Activated T-helper 2 cell treated with anti-CD3 and anti-CD28 coated beads, Interferon-gamma antibody, Interleukin-2, Interleukin-4, amounts not matched to agents 10 μg/mL and 5 μg/mL and 100 μg/mL, durations not matched to agents 14 hours and 24 hours and 36 hours (primary cell): ENCODE measurements around the gene FKBP8. TPM values are rescaled to one million over a fixed set of nuclear protein-coding genes. Genes with fewer than 3 reads are reported as not detected.

Experiments used
- DNase-seq: peaks from one replicate; pipeline ENCODE4 v3.0.0; 2021; ENCODE audit warnings: low spot score
- H3K27ac Mint-ChIP-seq: one replicate; pipeline ENCODE4 v1.8.0; 2021; ENCODE audit warnings: mixed read lengths
- H3K27me3 Mint-ChIP-seq: one replicate; pipeline ENCODE4 v1.8.0; 2021; ENCODE audit warnings: low read depth, mixed read lengths
- H3K36me3 Mint-ChIP-seq: one replicate; pipeline ENCODE4 v1.8.0; 2021; ENCODE audit warnings: low read depth, mixed read lengths
- H3K4me1 Mint-ChIP-seq: one replicate; pipeline ENCODE4 v1.8.0; 2021; ENCODE audit warnings: low read depth, mixed read lengths
- H3K4me3 Mint-ChIP-seq: one replicate; pipeline ENCODE4 v1.8.0; 2021; ENCODE audit warnings: low read depth, mild to moderate bottlenecking, moderate library complexity, mixed read lengths
- H3K9me3 Mint-ChIP-seq: one replicate; pipeline ENCODE4 v1.8.0; 2021; ENCODE audit warnings: mixed read lengths
- intact Hi-C: fragments of 100-400 bp; cut with micrococcal nuclease; formaldehyde crosslinking; loops from one replicate; pipeline ENCODE4 v1.15.1; 2023
- total RNA-seq: library from RNA; stranded (reverse); gene quantifications from 2 replicates; pipeline ENCODE4 v1.2.3, GENCODE V29; 2022

FKBP8 gene
- total RNA-seq, 1 donor from 2014 or later: 196 TPM

DNA sequence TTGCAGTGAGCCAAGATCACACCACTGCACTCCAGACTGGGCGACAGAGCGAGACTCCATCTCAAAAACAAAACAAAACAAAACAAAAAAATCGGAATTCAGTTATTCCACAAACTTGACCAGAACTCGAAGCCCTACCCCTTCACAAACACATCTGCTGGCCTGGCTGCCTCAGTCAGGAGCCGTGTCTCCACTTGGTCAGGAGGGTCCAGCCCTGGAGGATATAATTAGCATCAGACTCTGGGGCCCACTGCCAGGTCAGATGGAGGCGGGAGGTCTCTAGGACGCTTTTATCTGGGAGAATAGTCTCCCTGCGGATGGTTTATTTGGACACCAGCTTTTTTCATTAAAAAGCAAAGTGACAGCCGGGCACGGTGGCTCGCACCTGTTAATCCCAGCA, 29.5 kb downstream of the FKBP8 start:
- intact Hi-C loops: no loop called here
- peaks cover 2% of the 10 kb centered on the region for H3K36me3 Mint-ChIP-seq
- H3K27ac Mint-ChIP-seq: no peak overlapping the region
- no peak for DNase-seq
- no peaks in the 10 kb centered on the region for H3K9me3 Mint-ChIP-seq
- peaks cover 8% of the 10 kb centered on the region for H3K4me1 Mint-ChIP-seq
- no peak overlapping the region for H3K4me3 Mint-ChIP-seq
- H3K27me3 Mint-ChIP-seq: no peaks in the 10 kb centered on the region

DNA sequence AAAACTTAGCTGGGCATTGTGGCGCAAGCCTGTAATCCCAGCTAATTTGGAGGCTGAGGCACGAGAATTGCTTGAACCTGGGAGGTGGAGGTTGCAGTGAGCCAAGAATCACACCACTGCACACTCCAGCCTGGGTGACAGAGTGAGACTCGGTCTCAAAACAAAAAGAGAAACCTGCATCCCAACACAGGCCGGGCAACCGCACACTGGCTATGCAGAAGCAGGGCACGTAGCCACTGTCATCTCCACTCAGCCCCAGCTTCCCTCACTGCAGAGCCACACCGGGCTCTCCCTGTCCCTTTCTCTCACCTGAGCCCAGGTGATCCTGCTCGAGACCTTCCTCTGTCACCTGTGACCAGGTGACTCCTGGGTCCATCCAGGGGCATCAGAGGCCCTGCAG, 33.2 kb downstream of the FKBP8 start:
- Mint-ChIP-seq H3K9me3 (no peaks in the 10 kb centered on the region), H3K4me3 (no peak overlapping the region)

DNA sequence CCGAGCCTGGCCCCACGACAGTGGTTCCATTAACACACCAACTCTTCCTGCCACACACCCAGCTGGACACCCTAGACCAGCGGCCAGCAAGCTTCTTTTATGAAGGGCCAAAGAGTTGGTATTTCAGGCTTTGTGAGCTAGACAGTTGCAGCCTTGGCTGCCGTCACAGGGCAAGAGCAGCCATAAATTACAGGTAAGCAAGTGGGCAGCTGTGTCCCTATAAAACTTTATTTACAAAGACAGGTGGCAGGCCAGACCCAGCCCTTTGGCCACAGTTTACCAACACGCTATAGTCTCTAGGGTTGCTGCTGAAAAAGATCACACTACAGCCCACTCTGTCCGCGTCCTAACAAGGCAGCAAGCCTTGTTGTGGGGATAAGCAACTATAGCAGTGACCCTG, 34.8 kb downstream of the FKBP8 start:
- H3K9me3 Mint-ChIP-seq: no peaks in the 10 kb centered on the region
- no peak overlapping the region for H3K27ac Mint-ChIP-seq
- H3K27me3 Mint-ChIP-seq: no peaks in the 10 kb centered on the region
- DNase-seq: no peak
- H3K4me1 Mint-ChIP-seq: peaks cover 42% of the 10 kb centered on the region
- peaks cover 2% of the 10 kb centered on the region for H3K36me3 Mint-ChIP-seq
- intact Hi-C loops: no loop called here
- no peak overlapping the region for H3K4me3 Mint-ChIP-seq

More for the DNA sequence above, 33.2 kb downstream of the FKBP8 start:
- Mint-ChIP-seq H3K27me3 (no peaks in the 10 kb centered on the region), H3K36me3 (peaks cover 2% of the 10 kb centered on the region), H3K4me1 (peaks cover 29% of the 10 kb centered on the region), H3K27ac (no peak overlapping the region)
- no peak for DNase-seq
- intact Hi-C loops: no loop called here

GRCh38 chr19:18507727-18508440, 35.5 kb downstream of the FKBP8 start:
- Mint-ChIP-seq H3K9me3 (no peaks in the 10 kb centered on the region), H3K27ac (peak overlapping the region; percentile 62), H3K4me3 (peak overlapping the region; percentile 54), H3K27me3 (no peaks in the 10 kb centered on the region), H3K36me3 (no peaks in the 10 kb centered on the region), H3K4me1 (peaks cover 41% of the 10 kb centered on the region)
- no peak for DNase-seq
- intact Hi-C loops: no loop called here

GRCh38 chr19:18507021-18507726, 36.2 kb downstream of the FKBP8 start:
- Mint-ChIP-seq H3K9me3 (no peaks in the 10 kb centered on the region), H3K27ac (peak overlapping the region; percentile 62), H3K4me3 (peak overlapping the region; percentile 54), H3K4me1 (peaks cover 44% of the 10 kb centered on the region), H3K36me3 (no peaks in the 10 kb centered on the region), H3K27me3 (no peaks in the 10 kb centered on the region)
- peak; percentile 33 for DNase-seq
- intact Hi-C loops: no loop called here

DNA sequence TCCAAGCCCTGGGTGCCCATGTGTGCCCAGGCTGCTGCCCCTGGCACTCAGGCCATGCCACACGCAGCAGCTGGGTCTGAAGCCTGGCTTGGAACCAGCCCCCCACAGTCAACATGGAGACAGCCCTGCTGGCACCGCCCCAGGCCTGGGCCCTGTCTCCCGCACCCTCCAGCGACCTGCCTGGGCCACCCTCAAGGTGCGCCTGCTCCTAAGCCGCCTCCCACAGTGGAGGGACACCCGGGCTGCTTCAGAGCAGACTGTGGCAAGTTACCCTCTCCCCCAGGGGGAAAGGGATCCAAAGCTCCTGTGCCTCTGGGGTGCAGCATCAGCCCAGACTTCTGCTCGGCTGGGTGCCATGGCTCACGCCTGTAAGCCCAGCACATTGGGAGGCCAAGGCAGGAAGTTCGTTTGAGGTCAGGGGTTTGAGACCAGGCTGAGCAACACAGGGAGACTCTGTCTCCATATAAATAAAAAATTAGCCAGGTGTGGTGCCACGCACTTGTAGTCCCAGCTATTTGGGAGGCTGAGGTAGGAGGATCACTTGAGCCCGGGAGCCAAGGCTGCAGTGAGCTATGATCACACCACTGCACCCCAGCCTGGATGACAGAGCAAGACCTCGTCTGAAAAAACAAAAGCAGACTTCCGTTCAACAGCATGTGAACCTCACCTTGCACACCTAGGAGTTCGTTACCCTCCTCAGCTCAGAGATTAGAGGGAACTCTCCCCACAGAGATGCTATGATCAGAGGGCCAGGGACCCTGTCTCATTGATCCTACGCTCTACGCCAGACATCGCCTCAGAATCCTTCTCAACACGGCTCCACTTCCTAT, 37.1 kb downstream of the FKBP8 start:
- H3K36me3 Mint-ChIP-seq: no peaks in the 10 kb centered on the region
- H3K4me3 Mint-ChIP-seq: peak overlapping the region; percentile 4
- intact Hi-C loops: no loop called here
- no peaks in the 10 kb centered on the region for H3K27me3 Mint-ChIP-seq
- peaks cover 47% of the 10 kb centered on the region for H3K4me1 Mint-ChIP-seq
- no peak for DNase-seq
- peak overlapping the region; percentile 62 for H3K27ac Mint-ChIP-seq
- no peaks in the 10 kb centered on the region for H3K9me3 Mint-ChIP-seq

GRCh38 chr19:18504886-18505610, 38.3 kb downstream of the FKBP8 start:
- DNase-seq: no peak
- H3K36me3 Mint-ChIP-seq: no peaks in the 10 kb centered on the region
- no peak overlapping the region for H3K4me3 Mint-ChIP-seq
- peaks cover 52% of the 10 kb centered on the region for H3K4me1 Mint-ChIP-seq
- no peaks in the 10 kb centered on the region for H3K27me3 Mint-ChIP-seq
- H3K27ac Mint-ChIP-seq: peak overlapping the region; percentile 14
- intact Hi-C loops: no loop called here
- no peaks in the 10 kb centered on the region for H3K9me3 Mint-ChIP-seq

GRCh38 chr19:18503971-18504885, 39.1 kb downstream of the FKBP8 start:
- no peak for DNase-seq
- Mint-ChIP-seq H3K4me3 (no peak overlapping the region), H3K27ac (peak overlapping the region; percentile 12), H3K36me3 (no peaks in the 10 kb centered on the region), H3K27me3 (no peaks in the 10 kb centered on the region), H3K9me3 (no peaks in the 10 kb centered on the region), H3K4me1 (peaks cover 56% of the 10 kb centered on the region)
- intact Hi-C loops: no loop called here

- H3K4me3 Mint-ChIP-seq: no peak overlapping the region
Observed at GRCh38 chr19:18503337-18503970, 39.9 kb downstream of the FKBP8 start.

DNA sequence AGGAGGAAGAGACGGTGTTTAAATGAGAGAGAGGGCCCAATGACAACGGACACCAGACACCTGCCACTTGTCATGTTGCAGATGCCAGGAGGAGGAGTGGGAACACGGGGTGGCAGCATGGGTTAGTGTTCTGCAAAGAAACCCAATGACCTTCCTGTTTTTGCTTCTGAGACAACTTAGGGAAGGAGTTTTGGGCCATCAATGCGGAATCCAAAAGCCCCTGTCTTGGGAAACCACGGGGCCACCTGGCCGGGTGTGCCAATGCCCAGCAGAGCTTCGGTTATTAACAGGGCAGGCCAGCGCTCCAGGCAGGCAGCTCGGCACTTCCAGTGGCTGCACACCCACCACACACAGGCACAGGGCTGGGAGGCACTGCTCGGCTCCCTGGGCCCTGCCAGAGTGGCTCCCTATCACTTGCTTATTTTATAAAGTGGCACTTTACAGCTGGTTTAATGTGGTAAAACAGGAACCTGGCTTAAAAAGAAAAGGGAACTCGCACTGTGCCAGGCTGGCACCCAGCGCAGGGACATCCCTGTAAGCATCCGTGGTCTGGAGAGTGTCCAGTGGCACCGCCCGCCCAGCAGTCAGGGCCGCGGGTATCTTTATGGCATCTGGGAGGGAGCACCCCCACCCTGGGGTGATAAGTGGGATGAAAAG, 40.6 kb downstream of the FKBP8 start:
- Mint-ChIP-seq H3K27ac (peak overlapping the region; percentile 29), H3K4me1 (peaks cover 57% of the 10 kb centered on the region), H3K4me3 (no peak overlapping the region), H3K36me3 (no peaks in the 10 kb centered on the region), H3K9me3 (no peaks in the 10 kb centered on the region), H3K27me3 (no peaks in the 10 kb centered on the region)
- intact Hi-C loops: no loop called here
- no peak for DNase-seq

More at GRCh38 chr19:18503337-18503970, 39.9 kb downstream of the FKBP8 start:
- intact Hi-C loops: no loop called here
- Mint-ChIP-seq H3K9me3 (no peaks in the 10 kb centered on the region), H3K27ac (no peak overlapping the region), H3K27me3 (no peaks in the 10 kb centered on the region), H3K36me3 (no peaks in the 10 kb centered on the region), H3K4me1 (peaks cover 61% of the 10 kb centered on the region)
- no peak for DNase-seq

DNA sequence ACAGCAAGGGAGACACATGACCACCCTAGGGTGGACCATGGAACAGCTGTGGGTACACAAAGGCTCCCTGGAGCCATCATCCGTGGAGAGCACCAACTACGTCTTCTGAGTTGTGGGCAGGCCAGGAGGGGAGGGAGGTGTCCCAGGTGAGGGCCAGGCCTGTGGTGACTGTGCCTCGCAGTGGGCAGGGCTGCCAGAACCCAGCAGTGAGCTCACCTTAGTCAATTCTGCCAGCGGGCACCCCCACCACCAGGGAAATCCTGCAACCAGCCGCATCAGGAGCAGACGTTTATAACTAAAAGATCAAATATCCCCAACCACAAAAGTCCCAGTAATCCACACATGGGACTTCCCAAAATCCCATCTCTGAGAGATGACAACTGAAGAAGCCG, 41.1 kb downstream of the FKBP8 start:
- Mint-ChIP-seq H3K4me3 (no peak overlapping the region), H3K4me1 (peaks cover 54% of the 10 kb centered on the region), H3K27me3 (no peaks in the 10 kb centered on the region), H3K36me3 (no peaks in the 10 kb centered on the region), H3K9me3 (no peaks in the 10 kb centered on the region), H3K27ac (peak overlapping the region; percentile 7)
- intact Hi-C loops: no loop called here
- DNase-seq: no peak
